Measurements from ENCODE around the gene RBMS3. TPM values are rescaled to one million over a fixed set of nuclear protein-coding genes. Genes with fewer than 3 reads are reported as not detected.
A peak's percentile ranks its signal among the peaks of the same experiment; 100 is the strongest.

The RBMS3 gene
- total and polyA plus RNA-seq, 2 donors (not counting 1 experiment from before 2014, with no cell fraction given) = 26.9 to 68.4 TPM

DNA sequence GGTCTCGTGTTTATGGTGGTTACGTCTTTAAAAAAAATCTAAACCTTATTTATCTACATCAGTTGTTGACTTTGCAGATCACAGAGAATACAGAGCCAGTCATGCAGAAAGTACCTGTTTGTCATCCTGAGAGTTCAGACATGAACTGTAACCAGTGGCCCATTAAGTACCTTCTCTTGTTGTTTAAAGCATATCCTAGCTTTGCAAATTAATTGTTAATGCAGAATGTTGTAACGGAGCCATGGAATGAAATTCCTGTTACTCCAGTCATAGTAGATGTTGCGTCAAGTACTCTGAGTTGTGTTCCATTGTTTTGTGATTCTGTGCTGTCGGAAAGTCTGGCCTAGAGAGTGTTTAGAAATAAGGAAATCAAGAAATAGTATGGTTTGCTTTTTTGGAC, 205.2 kb downstream of the RBMS3 start:
- H3K36me3 ChIP-seq (ENCODE audit: control insufficient read depth, insufficient read depth, low read length) = no peaks in the 10 kb centered on the region
- TF ChIP-seq, protein P1, sequence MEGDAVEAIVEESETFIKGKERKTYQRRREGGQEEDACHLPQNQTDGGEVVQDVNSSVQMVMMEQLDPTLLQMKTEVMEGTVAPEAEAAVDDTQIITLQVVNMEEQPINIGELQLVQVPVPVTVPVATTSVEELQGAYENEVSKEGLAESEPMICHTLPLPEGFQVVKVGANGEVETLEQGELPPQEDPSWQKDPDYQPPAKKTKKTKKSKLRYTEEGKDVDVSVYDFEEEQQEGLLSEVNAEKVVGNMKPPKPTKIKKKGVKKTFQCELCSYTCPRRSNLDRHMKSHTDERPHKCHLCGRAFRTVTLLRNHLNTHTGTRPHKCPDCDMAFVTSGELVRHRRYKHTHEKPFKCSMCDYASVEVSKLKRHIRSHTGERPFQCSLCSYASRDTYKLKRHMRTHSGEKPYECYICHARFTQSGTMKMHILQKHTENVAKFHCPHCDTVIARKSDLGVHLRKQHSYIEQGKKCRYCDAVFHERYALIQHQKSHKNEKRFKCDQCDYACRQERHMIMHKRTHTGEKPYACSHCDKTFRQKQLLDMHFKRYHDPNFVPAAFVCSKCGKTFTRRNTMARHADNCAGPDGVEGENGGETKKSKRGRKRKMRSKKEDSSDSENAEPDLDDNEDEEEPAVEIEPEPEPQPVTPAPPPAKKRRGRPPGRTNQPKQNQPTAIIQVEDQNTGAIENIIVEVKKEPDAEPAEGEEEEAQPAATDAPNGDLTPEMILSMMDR (conservative IDR thresholded peaks at IDR 0.05 in 1 of 2, IDR thresholded peaks at IDR 0.05 in 1 of 2; ENCODE audit: low read depth in 1 of 2, low read length in 2 of 2) = no peak
- TF ChIP-seq EZH2 (IDR thresholded peaks at IDR 0.05; ENCODE audit: low read length, missing control alignments) = no peak
- H3K27ac ChIP-seq (ENCODE audit: insufficient read depth, low read length) = no peak overlapping the region
- no peaks in the 10 kb centered on the region for H3K27me3 ChIP-seq (ENCODE audit: control insufficient read depth, insufficient read depth, low read length)
- no peaks in the 10 kb centered on the region for H4K20me1 ChIP-seq (ENCODE audit: control insufficient read depth, extremely low read depth, insufficient read depth, low read length)
- no peaks in the 10 kb centered on the region for H3K79me2 ChIP-seq (ENCODE audit: control insufficient read depth, insufficient read depth, low read length)
- H3K9ac ChIP-seq (ENCODE audit: insufficient read depth, low read length) = no peak overlapping the region
- no peaks in the 10 kb centered on the region for H3K9me3 ChIP-seq (ENCODE audit: control insufficient read depth, insufficient read depth, low read depth, low read length)
- peak; percentile 84 to 91 for DNase-seq (ENCODE audit: low read depth in 2 of 2)
- no peak overlapping the region for H3K4me3 ChIP-seq (replicated peaks in 1 of 4; ENCODE audit: control extremely low read depth in 1 of 4, insufficient read depth in 1 of 4, low read depth in 3 of 4, low read length in 4 of 4)
- no peak overlapping the region for H2AFZ ChIP-seq (ENCODE audit: low read length)
- H3K4me1 ChIP-seq (ENCODE audit: control insufficient read depth, extremely low read depth, insufficient read depth, low read length) = no peaks in the 10 kb centered on the region
- no peak overlapping the region for H3K4me2 ChIP-seq (ENCODE audit: extremely low read depth, insufficient read depth, low read length)

DNA sequence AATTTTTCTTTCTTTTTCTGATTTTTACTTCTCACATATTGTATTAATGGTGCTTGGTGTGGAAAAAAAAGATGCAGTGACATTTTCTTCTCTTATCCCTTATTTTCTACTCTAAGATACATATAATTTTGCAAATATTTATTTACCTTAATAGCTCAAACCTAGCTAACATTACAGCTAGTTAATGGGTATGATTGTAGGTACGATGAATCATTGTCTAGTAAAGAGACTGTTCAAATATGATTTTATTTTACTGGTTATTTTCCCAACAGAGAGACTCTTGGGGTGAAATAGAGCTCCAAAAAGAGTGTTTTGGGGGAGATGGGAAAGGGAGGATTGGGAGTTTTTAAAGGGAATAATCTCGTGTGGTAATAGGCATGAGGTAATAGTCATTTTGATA, 206.0 kb downstream of the RBMS3 start:
- no peak overlapping the region for H3K4me2 ChIP-seq (ENCODE audit: extremely low read depth, insufficient read depth, low read length)
- H3K4me3 ChIP-seq (replicated peaks in 1 of 4; ENCODE audit: control extremely low read depth in 1 of 4, insufficient read depth in 1 of 4, low read depth in 3 of 4, low read length in 4 of 4) = no peak overlapping the region
- no peak overlapping the region for H3K9ac ChIP-seq (ENCODE audit: insufficient read depth, low read length)
- H3K27ac ChIP-seq (ENCODE audit: insufficient read depth, low read length) = no peak overlapping the region
- no peaks in the 10 kb centered on the region for H3K36me3 ChIP-seq (ENCODE audit: control insufficient read depth, insufficient read depth, low read length)
- H4K20me1 ChIP-seq (ENCODE audit: control insufficient read depth, extremely low read depth, insufficient read depth, low read length) = no peaks in the 10 kb centered on the region
- H3K27me3 ChIP-seq (ENCODE audit: control insufficient read depth, insufficient read depth, low read length) = no peaks in the 10 kb centered on the region
- H2AFZ ChIP-seq (ENCODE audit: low read length) = no peak overlapping the region
- H3K79me2 ChIP-seq (ENCODE audit: control insufficient read depth, insufficient read depth, low read length) = no peaks in the 10 kb centered on the region
- no peaks in the 10 kb centered on the region for H3K4me1 ChIP-seq (ENCODE audit: control insufficient read depth, extremely low read depth, insufficient read depth, low read length)
- DNase-seq (ENCODE audit: low read depth in 2 of 2) = no peak
- no peak for TF ChIP-seq EZH2 (IDR thresholded peaks at IDR 0.05; ENCODE audit: low read length, missing control alignments)
- TF ChIP-seq, protein P1 (conservative IDR thresholded peaks at IDR 0.05 in 1 of 2, IDR thresholded peaks at IDR 0.05 in 1 of 2; ENCODE audit: low read depth in 1 of 2, low read length in 2 of 2) = no peak
- H3K9me3 ChIP-seq (ENCODE audit: control insufficient read depth, insufficient read depth, low read depth, low read length) = no peaks in the 10 kb centered on the region

DNA sequence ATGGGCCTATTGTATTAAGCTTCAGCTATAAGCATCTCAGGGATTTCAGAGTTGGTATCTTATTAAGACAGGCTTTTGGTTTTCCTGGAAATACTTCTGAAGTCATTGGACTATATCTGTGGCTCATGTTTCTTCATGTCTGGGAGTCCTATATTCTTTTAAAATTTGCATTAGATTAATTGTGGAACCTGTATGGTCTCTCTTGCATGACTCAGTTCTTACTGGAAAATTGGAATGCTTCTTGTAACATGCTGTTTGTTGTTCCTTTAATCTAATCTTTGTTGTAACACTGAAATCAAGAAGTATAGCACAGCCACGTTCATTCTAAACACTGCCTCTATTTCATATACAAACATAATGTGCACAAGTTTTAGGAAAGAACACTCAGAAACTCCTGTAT, 208.1 kb downstream of the RBMS3 start:
- Histone ChIP-seq H3K4me1 (ENCODE audit: control insufficient read depth, extremely low read depth, insufficient read depth, low read length) (no peaks in the 10 kb centered on the region), H3K4me2 (ENCODE audit: extremely low read depth, insufficient read depth, low read length) (no peak overlapping the region), H3K27me3 (ENCODE audit: control insufficient read depth, insufficient read depth, low read length) (no peaks in the 10 kb centered on the region), H3K27ac (ENCODE audit: insufficient read depth, low read length) (no peak overlapping the region), H3K79me2 (ENCODE audit: control insufficient read depth, insufficient read depth, low read length) (no peaks in the 10 kb centered on the region), H3K4me3 (replicated peaks in 1 of 4; ENCODE audit: control extremely low read depth in 1 of 4, insufficient read depth in 1 of 4, low read depth in 3 of 4, low read length in 4 of 4) (no peak overlapping the region), H3K9me3 (ENCODE audit: control insufficient read depth, insufficient read depth, low read depth, low read length) (no peaks in the 10 kb centered on the region), H3K36me3 (ENCODE audit: control insufficient read depth, insufficient read depth, low read length) (no peaks in the 10 kb centered on the region), H2AFZ (ENCODE audit: low read length) (no peak overlapping the region), H4K20me1 (ENCODE audit: control insufficient read depth, extremely low read depth, insufficient read depth, low read length) (no peaks in the 10 kb centered on the region), H3K9ac (ENCODE audit: insufficient read depth, low read length) (no peak overlapping the region)
- peak; percentile 11 to 55 for DNase-seq (ENCODE audit: low read depth in 2 of 2)
- TF ChIP-seq EZH2 (IDR thresholded peaks at IDR 0.05; ENCODE audit: low read length, missing control alignments) = no peak
- TF ChIP-seq, protein P1 (conservative IDR thresholded peaks at IDR 0.05 in 1 of 2, IDR thresholded peaks at IDR 0.05 in 1 of 2; ENCODE audit: low read depth in 1 of 2, low read length in 2 of 2) = no peak
